HuH-7.5 (cell line): Measurements from ENCODE around the gene PAQR6.

Experiments used
- DNase-seq: peaks from one replicate; pipeline ENCODE4 v3.0.0; 2011; ENCODE audit warnings: low spot score

The PAQR6 gene, protein sequence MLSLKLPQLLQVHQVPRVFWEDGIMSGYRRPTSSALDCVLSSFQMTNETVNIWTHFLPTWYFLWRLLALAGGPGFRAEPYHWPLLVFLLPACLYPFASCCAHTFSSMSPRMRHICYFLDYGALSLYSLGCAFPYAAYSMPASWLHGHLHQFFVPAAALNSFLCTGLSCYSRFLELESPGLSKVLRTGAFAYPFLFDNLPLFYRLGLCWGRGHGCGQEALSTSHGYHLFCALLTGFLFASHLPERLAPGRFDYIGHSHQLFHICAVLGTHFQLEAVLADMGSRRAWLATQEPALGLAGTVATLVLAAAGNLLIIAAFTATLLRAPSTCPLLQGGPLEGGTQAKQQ

DNA sequence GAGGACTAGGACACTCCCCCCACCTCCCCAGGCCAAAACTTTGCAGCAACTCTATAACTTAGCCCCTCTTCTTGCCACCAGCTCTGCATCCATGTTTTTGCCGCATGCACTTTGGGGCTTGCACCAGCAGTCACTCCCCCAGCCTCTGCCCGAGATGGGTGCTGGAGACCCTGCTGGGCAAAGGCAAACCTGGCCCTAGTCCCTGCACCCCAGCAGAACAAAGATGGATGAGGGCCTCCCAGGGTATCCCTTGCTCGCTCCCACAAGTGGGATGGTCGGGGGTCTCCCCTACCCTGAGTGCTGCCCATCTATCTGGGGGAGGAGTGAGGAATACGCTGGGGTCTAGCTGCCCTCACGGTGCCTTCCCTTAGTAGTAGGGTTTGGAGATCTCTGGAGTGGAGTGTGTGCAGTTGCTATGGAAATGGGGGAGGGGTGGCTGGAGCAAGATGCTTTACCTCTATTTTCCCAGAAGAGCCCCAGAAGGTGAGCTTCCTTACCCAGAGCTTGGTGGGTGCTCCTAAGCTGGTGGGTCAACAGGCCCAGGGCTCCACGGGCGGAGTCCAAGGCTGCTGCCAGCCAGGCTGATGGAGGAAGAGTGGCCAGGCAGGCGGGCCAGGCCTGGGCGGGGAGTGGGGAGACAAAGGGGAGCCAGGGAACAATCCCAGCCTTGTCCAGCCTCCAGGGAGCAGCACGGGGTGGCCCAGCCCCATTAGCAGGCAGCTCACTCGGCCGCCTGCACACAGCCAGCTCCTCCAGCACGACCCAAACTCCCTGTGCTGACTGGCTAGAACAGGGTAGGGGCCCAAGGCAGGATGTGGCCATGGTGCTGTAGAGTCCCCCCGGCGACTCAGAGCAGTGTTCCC is at the start of gene PAQR6:
PAQR6 (minus strand) TSS at position 597 of the 863 bp plus-strand sequence. CDS start 1,325 bp downstream, outside the sequence.
- no peak for DNase-seq

DNA sequence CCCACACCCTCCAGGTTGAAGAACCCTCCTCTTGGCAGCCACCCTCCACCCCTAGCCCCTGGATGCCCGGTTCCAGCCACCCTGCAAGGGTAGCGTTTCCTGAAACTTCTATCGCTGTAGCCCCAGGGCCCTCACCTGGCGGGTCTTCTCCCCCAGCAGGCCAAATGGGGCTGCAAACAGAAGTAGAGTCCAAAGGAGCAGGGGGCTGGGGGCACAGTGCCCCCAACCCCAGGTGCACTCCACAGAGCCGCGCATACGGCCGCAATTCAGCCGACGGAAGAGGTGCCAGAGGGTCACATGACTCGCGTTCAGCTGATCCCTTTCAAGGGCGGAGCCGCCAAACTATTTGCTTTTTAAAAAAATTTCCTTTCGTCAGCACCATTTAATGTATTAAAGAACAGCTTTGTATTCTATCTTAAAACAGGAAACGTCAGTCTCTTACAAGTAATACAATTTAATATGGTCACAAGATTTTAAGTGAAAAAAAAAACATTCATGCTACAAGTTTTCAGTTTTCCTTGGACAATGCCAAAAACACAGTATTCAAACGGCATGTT is 47.6 kb upstream of the PAQR6 start, which contains the start of gene GLMP:
GLMP (minus strand) TSS at position 289 of the 557 bp plus-strand sequence; CDS start at position 255, 34 bp downstream.
- DNase-seq: peak; percentile 71

DNA sequence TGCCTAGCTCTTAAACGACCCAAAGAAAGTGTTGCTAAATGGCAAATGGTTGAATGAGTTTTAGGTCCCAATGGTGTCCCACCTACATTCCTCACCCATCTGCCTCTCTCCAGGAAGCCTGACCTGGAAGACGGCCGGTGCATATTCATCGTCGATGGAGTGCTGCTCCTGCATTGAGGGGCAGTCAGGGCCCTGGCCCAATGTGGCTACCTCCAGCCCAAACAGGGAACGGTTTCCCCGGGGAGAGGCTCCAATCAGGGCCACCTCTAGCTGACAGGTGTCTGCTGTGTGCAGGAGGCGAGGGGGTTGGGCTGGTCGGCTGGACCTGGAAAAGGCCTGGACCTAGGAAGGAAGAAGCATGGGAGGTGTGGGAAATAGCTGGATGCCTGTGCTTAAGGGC is 46.0 kb upstream of the PAQR6 start:
- DNase-seq: no peak

DNA sequence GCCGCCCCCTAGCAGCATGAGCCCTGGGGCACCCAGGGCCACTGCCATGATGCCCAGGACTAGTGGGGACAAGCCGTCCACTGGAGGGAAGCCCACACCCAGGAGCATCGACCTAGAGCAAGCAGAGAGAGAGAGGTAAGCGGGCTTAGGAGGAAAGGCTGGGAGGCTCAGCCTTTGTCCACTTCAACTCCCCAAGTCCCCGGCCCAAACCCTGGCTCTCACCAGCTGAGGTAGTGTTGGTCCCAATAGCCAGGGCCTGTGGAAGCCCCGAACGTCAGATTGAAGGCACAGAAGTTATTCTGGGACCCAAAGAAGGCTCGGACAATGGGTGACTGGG is 45.2 kb upstream of the PAQR6 start:
- DNase-seq: no peak

DNA sequence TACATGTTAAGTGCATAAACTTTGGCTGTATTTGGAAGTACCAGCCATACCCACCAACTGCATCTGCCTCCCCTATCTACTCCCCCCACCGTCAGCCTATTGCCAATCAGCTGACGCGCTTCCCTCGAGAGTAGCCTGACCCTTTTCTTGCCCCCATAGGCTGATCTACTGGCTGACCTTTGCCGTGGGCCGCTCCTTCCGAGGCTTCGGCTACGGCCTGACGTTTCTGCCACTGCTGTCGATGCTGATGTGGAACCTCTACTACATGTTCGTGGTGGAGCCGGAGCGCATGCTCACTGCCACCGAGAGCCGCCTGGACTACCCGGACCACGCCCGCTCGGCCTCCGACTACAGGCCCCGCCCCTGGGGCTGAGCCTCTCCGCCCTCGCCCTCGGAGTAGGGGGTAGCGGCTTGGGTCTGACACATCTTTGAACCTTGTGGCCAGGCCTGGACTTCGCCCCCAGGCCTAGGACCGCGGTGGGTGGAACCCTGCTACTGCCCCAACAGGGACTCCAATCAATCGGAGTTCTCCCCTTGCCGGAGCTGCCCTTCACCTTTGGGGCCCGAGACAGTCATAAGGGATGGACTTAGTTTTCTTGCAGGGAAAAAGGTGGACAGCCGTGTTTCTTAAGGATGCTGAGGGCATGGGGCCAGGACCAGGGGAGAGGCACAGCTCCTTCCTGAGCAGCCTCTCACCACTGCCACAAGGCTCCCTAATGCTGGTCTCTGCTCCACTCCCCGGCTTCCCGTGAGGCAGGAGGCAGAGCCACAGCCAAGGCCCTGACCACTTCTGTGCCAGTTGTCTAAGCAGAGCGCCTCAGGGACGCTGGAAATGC is 43.6 kb upstream of the PAQR6 start:
- peak; percentile 93 for DNase-seq

DNA sequence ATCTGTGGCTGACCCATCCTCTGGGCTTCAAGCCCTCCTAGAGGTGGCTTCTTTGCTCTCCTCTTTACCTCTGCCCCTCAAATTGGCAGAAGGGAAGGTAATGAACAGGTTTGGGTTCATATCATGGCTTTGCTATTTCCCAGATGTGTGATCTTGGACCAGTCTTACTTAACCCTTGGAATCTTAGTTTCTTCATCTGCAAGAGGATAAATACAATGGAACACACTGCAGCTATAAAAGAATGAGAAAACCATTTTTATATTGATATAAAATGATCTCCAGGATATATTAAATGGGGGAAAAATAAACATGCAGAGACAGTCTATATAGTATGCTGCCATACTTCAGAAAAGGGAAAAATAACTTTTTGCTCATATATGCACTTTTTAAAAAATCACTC is 42.0 kb upstream of the PAQR6 start:
- no peak for DNase-seq

DNA sequence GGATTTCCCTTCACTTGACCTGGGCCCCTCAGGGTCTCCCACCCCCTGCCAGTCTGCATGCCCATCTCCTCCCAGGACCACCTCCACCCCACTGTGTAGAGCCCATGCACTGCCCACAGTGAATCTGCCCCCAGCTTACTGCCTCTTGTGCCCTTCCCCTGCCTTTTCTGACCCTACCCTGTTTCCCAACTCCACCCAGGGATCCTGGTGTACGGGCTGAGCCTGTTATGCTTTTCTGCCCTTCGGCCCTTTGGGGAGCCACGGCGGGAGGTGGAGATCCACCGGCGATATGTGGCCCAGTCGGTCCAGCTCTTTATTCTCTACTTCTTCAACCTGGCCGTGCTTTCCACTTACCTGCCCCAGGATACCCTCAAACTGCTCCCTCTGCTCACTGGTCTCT is 38.2 kb upstream of the PAQR6 start:
- DNase-seq: no peak

DNA sequence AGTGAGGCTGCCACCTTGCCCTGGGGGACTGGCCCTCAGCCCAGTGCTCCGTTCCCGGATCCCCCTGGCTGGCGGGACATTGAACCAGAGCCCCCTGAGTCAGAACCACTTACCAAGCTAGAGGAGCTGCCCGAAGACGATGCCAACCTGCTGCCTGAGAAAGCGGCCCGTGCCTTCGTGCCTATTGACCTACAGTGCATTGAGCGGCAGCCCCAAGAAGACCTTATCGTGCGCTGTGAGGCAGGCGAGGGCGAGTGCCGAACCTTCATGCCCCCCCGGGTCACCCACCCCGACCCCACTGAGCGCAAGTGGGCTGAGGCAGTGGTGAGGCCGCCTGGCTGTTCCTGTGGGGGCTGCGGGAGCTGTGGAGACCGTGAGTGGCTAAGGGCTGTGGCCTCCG is 37.6 kb upstream of the PAQR6 start:
- DNase-seq: no peak

DNA sequence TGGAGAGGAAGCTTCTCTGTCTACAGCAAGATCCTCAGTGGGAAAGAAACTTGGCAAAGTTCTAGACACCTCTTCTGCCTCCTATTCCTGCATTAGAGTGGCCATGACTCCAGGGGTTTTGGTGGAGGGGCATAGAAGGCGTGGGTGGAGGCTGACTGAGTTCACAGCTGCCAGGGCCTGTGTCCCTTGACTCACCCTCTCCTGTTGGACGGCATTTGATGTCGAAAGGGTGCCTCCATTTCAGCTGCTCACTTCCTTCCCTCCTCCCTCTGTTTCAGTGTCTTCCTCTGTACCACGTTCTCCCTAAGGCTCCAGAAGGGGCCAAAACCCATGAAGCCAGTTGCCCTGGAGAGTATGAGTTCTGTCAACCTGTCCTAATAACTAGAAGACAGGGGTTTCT is 36.9 kb upstream of the PAQR6 start:
- no peak for DNase-seq

DNA sequence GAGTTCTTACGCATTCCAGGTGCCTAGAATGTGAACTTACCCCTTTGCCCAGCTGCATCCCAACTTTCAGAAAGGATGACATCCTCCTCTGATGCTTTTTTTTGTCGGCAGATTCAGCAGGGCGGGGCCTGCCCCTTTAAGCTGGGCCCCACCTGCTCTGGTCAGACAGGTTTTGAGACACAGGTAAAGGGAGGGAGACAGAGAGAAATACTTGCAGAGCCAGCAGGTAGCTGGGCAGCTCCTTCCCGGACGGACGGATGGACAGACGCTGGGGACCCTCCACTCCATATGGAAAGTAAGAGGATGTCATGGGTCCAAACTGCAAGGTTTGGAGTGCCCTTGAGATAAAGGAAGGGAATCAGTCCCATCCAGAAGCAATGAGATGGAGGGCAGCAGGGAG is 36.3 kb upstream of the PAQR6 start, which contains the start of gene TMEM79:
TMEM79 (plus strand) TSS at position 214 of the 400 bp plus-strand sequence. CDS start 902 bp downstream, outside the sequence.
- no peak for DNase-seq

DNA sequence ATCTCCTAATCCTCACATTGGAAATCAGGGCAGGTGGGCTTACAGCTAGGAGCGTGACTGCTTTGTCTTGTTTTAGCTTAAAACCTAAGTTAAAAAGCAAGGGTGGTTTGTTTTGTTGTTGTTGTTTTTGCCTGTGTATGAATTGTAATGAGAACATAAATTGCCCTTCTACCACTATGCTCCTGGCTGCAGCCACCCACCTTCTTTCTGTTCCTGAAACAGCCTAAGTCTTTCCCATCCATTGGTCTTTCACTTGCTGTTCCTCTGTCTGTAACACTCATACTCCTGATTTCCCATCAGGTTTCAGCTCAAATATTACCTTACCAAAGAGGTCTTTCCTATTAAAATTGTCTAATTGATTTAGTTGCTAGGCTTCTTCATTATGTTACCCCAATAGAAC is 35.7 kb upstream of the PAQR6 start:
- no peak for DNase-seq

DNA sequence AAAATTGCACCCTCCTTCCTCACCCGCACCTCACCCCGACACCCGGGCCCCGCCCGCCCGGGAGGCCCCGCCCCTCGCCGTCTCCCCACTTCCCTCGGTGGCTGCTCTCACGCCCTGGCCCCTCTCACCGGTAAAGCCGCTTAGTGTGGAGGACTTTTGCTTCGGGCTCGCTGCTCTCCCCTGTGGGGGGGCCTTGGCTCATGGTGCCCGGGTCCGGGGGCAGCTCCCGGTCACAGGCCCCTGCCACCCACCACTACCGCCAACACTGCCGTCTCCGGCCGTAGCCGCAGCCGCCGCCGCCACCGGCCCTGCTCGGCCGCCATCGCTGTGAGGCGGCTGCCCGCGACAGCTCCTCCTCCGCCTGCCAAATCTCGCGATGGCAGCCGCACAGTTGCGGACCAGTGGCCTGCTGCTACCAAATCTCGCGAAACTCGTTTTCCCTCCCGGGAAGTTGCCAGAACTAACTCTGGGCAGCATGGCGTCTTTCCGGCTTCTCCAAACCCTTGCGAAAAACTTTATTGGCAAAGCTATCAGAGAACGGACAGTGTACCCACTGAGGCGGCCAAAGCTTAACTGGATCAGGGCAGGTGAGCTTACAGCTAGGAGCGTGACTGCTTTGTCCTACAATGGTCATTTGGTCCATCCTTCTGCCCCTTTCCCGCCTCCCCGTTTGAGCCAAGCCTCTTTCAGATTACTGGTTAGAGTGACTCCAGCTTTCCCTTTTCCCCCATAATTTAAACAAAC is 34.8 kb upstream of the PAQR6 start, which contains the start of gene SMG5:
SMG5 (minus strand) TSS at position 347 of the 744 bp plus-strand sequence; CDS start at position 202, 145 bp downstream.
- DNase-seq: peak; percentile 91

DNA sequence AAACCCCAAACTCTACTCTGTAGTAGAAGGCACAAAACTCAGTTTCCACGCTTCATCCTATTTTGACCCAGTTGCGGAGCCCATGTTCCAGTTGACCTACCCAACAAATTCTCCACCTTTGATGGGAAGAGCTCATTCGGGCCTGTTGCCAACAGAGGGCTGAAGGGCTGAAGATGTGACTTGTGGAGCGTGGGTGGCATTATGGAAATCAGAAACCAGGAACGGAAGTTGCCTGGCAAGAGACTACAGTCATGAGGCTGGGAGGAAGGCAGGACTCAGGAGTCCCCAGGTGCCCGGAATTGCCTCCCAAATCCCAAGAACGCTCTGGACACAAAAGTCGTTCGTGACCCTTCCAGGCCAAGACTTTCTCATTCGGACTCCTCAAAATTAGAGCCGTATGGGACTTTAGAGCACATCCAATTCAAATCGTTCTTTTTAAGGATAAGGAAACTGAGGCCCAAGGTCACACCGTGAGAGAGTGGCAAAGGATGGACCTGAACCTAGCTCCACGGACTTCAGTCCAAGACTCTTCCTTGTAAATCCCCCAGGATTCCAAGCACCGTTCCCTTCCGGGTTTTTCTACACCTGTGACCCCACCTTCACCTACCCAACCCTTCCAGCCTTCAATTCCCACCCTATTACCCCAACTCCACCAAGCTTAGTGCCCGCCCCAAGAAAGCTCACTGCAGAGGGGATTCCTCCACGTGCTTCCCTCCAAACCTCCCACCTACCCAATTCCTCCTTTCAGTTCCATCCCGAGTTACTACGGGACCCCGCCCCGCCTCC is 34.0 kb upstream of the PAQR6 start:
- DNase-seq: no peak

DNA sequence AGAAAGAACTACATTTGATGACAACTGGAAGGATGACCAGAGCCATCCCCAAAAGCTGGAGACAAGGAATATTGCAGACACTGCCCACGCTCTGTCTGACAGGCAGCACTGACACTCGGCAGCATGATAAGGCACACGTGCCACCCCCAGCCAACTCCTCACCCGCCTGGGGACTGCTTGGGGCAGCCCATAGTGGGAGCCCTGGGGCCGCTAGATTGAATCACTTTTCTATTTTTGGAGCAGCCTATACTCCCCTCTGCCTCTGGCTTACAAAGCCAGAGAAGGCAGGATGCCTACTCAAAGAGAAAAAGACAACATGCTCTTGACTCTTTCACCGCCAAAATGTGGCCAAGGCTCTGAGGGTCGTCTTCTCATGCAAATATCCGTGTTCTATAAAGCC is 33.4 kb upstream of the PAQR6 start:
- no peak for DNase-seq

DNA sequence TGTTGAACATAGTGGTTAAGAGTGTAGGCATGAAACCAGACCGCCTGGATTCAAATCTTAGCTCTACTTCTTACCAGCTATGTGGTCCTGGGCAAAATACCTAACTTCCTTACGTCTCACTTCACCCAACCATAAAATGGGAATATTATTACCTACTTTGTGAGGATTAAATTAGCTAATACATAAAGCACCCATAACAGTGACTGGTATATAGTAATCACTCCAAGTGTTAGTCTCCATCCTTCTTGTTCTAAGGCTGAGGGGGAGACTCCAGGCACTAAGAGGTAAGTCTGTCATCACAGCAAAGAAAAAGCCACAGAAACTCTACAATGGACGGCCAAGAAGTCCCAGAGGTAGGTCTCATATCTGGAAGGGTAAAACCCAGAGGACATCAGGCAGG is 32.0 kb upstream of the PAQR6 start:
- no peak for DNase-seq

DNA sequence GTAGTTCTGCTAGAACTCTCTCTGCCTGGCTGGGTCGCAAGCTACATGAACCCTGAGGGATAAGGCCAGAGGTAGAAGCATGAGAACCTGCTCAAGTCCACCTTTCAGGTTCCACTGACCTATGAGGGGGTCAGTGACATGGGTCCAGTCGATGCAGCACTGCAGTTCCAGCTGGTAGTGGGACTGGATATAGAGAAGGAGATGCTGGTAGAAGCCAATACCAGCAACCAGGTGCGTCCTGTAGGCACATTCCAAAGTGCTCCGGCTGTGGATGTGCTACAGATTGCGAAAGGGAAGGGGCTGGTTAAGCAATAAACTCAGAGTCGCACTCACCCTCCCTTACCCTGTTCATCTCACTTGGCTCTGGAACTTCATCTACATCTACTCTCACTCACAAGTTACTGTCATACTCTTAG is 29.1 kb upstream of the PAQR6 start:
- peak; percentile 81 for DNase-seq

DNA sequence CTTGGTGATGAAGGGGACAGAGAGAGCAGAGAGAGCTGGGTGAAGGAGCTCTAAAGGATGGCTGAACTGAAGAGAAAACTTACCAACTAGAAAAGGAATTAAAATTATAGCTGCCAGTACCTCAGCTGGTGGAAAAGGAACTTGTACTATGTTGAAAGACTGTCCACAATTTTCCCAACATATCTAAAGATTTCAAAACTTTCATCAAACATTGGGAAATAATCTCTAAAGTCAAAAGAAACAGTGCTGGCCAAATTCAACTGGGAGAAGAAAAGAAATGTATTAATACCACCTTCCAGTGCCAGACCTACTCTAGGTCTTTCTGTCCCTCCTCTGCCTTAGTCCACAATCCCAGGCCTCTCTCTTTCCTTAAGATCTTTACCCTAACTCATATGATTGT is 28.7 kb upstream of the PAQR6 start:
- no peak for DNase-seq

DNA sequence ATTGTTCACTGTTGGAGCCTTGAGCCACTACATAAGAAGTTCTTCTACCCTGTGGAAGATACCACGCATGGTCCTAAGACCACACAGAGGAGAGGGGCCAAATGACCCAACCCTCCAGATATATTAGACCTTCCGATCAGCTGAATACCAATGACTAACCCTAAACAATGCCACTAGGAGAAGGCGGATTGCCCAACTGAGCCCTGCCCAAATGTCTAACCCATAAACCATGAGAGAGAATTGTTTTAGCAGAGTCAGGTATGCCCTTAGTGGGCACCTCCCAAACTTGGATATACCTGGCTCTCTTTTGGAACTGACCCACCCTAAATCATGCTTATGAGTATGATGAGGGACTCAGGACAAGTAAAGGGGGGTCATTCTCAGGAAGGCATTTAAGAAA is 22.5 kb upstream of the PAQR6 start:
- DNase-seq: no peak

DNA sequence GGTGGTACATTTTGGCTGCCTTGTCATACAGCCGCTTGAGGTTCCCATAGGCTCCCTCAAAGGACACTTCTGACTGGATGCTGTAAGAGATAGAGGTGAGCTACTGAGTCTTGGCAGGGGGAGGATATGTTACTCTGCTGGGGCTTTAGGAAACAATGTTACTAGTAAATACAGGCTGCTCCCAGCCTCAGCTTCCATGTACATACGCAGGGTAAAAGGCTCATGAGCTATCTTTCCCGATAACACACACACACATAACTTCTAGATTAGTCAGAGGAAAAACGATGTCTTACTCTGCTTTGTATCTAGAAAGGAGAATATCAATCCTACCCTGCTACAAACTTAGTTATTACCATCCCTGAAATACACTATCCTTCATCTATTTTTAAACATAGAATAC is 20.5 kb upstream of the PAQR6 start:
- no peak for DNase-seq

DNA sequence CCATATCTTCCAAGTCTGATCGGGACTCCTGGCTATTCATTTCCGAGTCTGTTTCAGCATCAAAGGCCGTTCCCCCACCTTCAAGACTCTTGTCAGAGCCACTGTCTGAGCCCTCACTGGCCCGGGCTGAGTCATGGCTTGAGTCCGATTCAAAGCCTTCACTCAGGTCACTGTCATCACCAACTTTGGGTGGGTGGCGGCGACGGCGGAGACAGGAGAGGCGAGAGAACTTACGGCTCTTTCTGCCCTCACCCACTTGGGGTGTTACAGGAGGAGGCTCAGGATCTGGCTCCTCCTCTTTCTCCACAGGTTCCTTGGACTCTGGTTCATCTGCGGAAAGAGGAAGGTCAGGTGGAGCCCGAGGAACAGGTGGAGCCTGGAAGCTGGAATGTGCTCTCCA is 18.2 kb upstream of the PAQR6 start:
- no peak for DNase-seq
